ENCODE results near the gene RNU6-8.

- no peak for TF ChIP-seq EZH2 (IDR thresholded peaks at IDR 0.05; ENCODE audit: low read length, missing control alignments)
- TF ChIP-seq CTCF (conservative IDR thresholded peaks at IDR 0.05 in 1 of 2, IDR thresholded peaks at IDR 0.05 in 1 of 2; ENCODE audit: low read depth in 1 of 2, low read length in 2 of 2) = no peak
These were observed 29.4 kb upstream of the RNU6-8 start for GRCh38 chr14:32232481-32232880.
